Neural cell (in vitro differentiated cells): ENCODE measurements around the gene PTPRN2.

Experiments
- CTCF ChIP-seq: fragments of 450-650 bp; IDR thresholded peaks from 2 replicates; pipeline ENCODE4 v1.5.1; 2014; ENCODE audit warnings: antibody characterized with exemption, mild to moderate bottlenecking, moderate library complexity; ENCODE audit not compliant: poor library complexity, severe bottlenecking
- EP300 ChIP-seq: fragments of 450-650 bp; conservative IDR thresholded peaks from 2 replicates; pipeline ENCODE4 v1.6.1; 2014; ENCODE audit warnings: antibody characterized with exemption, mild to moderate bottlenecking, moderate library complexity; ENCODE audit not compliant: poor library complexity, severe bottlenecking
- EZH2 ChIP-seq: fragments of 200-600, 300-800 bp; shearing (Covaris generic), sonication (generic); IDR thresholded peaks from 2 replicates; pipeline ENCODE4 v1.6.1; 2014; ENCODE audit warnings: antibody characterized with exemption, low read length, borderline replicate concordance, mild to moderate bottlenecking; ENCODE audit not compliant: insufficient read depth, poor library complexity, severe bottlenecking
- POLR2AphosphoS5 ChIP-seq: IDR thresholded peaks from 2 replicates; pipeline ENCODE4 v1.6.1; 2012
- RAD21 ChIP-seq: fragments of 450-650 bp; conservative IDR thresholded peaks from 2 replicates; pipeline ENCODE4 v1.6.1; 2014; ENCODE audit warnings: antibody characterized with exemption, mild to moderate bottlenecking, moderate library complexity
- REST ChIP-seq: IDR thresholded peaks from 2 replicates; pipeline ENCODE4 v1.6.1; 2012; ENCODE audit warnings: borderline replicate concordance
- SMC3 ChIP-seq: fragments of 450-650 bp; conservative IDR thresholded peaks from 2 replicates; pipeline ENCODE4 v1.6.1; 2014; ENCODE audit warnings: antibody characterized with exemption, mild to moderate bottlenecking, moderate library complexity; ENCODE audit not compliant: poor library complexity
- TAF1 ChIP-seq: IDR thresholded peaks from 2 replicates; pipeline ENCODE4 v1.6.1; 2012; ENCODE audit warnings: low read depth

- TF ChIP-seq CTCF (no peak), POLR2AphosphoS5 (no peak), EP300 (no peak), RAD21 (no peak), SMC3 (no peak), TAF1 (no peak), EZH2 (no peak), REST (no peak)
Observed at GRCh38 chr7:157565981-157566630, 1021.5 kb downstream of the PTPRN2 start.
